ENCODE results near the gene NPC2.

NPC2 gene

GRCh38 chr14:74491956-74492775 lies 939 bp downstream of the NPC2 start:
- no peak for TF ChIP-seq TSHZ2 (CRISPR knock-in tag; IDR thresholded peaks at IDR 0.05)
- no peak for TF ChIP-seq ARNTL (CRISPR knock-in tag; IDR thresholded peaks at IDR 0.05; ENCODE audit: borderline replicate concordance, low read depth)
- TF ChIP-seq ZFP3 (CRISPR knock-in tag; IDR thresholded peaks at IDR 0.05), result no peak
- no peak for TF ChIP-seq ESRRG (CRISPR knock-in tag; IDR thresholded peaks at IDR 0.05)
- no peak for TF ChIP-seq BACH2 (CRISPR knock-in tag; IDR thresholded peaks at IDR 0.05; ENCODE audit: borderline replicate concordance)
- TF ChIP-seq ISL1 (CRISPR knock-in tag; IDR thresholded peaks at IDR 0.05), result no peak
- TF ChIP-seq GLIS3 (CRISPR knock-in tag; IDR thresholded peaks at IDR 0.05), result no peak
- no peak for TF ChIP-seq CSDC2 (CRISPR knock-in tag; IDR thresholded peaks at IDR 0.05)
- peak; percentile 12; the same call in 2 of the 3 replicates for ATAC-seq

- TF ChIP-seq BACH2 (CRISPR knock-in tag; IDR thresholded peaks at IDR 0.05; ENCODE audit: borderline replicate concordance) (no peak), TOX (CRISPR knock-in tag; IDR thresholded peaks at IDR 0.05; ENCODE audit: borderline replicate concordance) (no peak), ZC3H10 (CRISPR knock-in tag; IDR thresholded peaks at IDR 0.05) (no peak), ISL1 (CRISPR knock-in tag; IDR thresholded peaks at IDR 0.05) (no peak), ESRRG (CRISPR knock-in tag; IDR thresholded peaks at IDR 0.05) (no peak), TSHZ2 (CRISPR knock-in tag; IDR thresholded peaks at IDR 0.05) (no peak), GLIS3 (CRISPR knock-in tag; IDR thresholded peaks at IDR 0.05) (no peak), TCF4 (CRISPR knock-in tag; IDR thresholded peaks at IDR 0.05; ENCODE audit: borderline replicate concordance) (no peak), ARNTL (CRISPR knock-in tag; IDR thresholded peaks at IDR 0.05; ENCODE audit: borderline replicate concordance, low read depth) (no peak), ZFP3 (CRISPR knock-in tag; IDR thresholded peaks at IDR 0.05) (no peak), OSR1 (CRISPR knock-in tag; IDR thresholded peaks at IDR 0.05) (no peak), ZNF565 (CRISPR knock-in tag; conservative IDR thresholded peaks at IDR 0.05; ENCODE audit: low read depth) (no peak), ZNF8 (CRISPR knock-in tag; IDR thresholded peaks at IDR 0.05) (no peak), SNAI2 (CRISPR knock-in tag; IDR thresholded peaks at IDR 0.05) (no peak)
- ATAC-seq, result no peak
Measured at GRCh38 chr14:74490486-74490885, 2.6 kb downstream of the NPC2 start.

DNA sequence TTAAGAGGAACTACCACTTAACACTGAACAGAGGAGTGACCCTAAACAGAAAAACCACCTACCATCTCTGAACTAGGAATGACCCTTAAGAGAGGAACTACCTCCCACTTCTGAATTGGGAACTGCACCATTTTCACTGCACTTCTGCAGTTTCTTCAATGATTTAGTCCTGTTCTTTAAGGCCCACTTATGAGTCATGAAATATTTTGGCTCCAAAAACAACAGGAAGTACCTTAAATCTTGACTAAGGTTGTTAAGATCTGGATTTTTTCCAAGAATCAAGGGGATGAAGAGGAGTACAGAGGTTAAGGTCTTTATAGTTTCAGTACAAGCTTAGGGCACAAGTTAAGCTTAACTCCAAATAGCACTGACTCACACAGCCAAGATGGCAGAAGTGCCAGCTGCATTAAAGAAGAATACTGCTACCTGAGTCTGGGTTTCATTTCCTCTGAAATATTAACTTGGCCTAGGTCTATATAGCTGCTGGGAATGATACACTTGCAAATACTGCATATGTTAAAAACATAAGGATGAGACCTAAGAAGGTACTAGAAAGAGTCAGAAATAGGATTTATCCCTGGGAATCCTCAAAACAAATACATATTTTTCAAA lies 4.2 kb downstream of the NPC2 start:
- ATAC-seq, result no peak; the same call in 2 of the 3 replicates
- TF ChIP-seq OSR1 (CRISPR knock-in tag; IDR thresholded peaks at IDR 0.05) (no peak), ISL1 (CRISPR knock-in tag; IDR thresholded peaks at IDR 0.05) (peak; percentile 54), ZFP3 (CRISPR knock-in tag; IDR thresholded peaks at IDR 0.05) (no peak)

DNA sequence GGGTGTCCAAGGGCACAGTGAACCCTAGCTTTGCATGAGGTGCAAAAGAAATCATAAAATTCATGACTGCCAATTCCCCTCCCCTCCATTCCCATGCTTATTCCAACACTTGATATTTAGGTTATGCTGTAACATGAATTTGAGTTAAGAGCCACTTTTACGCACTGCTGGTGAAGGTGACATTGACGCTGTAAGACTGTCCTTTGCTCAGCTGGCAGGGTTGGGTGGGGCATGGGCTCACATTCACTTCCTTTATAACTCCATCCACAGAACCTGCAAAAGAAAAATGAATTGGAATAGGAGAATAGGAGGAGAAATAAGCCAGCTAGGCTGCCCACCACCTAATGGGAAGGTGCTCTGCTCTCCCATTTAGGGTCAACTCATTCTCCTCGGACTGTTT lies 6.9 kb downstream of the NPC2 start:
- no peak for ATAC-seq
- no peak for TF ChIP-seq ZNF565 (CRISPR knock-in tag; conservative IDR thresholded peaks at IDR 0.05; ENCODE audit: low read depth)
- no peak for TF ChIP-seq TCF4 (CRISPR knock-in tag; IDR thresholded peaks at IDR 0.05; ENCODE audit: borderline replicate concordance)
- no peak for TF ChIP-seq ISL1 (CRISPR knock-in tag; IDR thresholded peaks at IDR 0.05)
- TF ChIP-seq ZC3H10 (CRISPR knock-in tag; IDR thresholded peaks at IDR 0.05), result no peak
- TF ChIP-seq ZNF8 (CRISPR knock-in tag; IDR thresholded peaks at IDR 0.05), result no peak
- TF ChIP-seq PATZ1 (CRISPR knock-in tag; IDR thresholded peaks at IDR 0.05; ENCODE audit: borderline replicate concordance), result no peak
- no peak for TF ChIP-seq OSR1 (CRISPR knock-in tag; IDR thresholded peaks at IDR 0.05)
- TF ChIP-seq GLIS3 (CRISPR knock-in tag; IDR thresholded peaks at IDR 0.05), result no peak
- TF ChIP-seq TSHZ2 (CRISPR knock-in tag; IDR thresholded peaks at IDR 0.05), result no peak
- TF ChIP-seq ZNF70 (CRISPR knock-in tag; IDR thresholded peaks at IDR 0.05), result no peak
- TF ChIP-seq, protein P1, sequence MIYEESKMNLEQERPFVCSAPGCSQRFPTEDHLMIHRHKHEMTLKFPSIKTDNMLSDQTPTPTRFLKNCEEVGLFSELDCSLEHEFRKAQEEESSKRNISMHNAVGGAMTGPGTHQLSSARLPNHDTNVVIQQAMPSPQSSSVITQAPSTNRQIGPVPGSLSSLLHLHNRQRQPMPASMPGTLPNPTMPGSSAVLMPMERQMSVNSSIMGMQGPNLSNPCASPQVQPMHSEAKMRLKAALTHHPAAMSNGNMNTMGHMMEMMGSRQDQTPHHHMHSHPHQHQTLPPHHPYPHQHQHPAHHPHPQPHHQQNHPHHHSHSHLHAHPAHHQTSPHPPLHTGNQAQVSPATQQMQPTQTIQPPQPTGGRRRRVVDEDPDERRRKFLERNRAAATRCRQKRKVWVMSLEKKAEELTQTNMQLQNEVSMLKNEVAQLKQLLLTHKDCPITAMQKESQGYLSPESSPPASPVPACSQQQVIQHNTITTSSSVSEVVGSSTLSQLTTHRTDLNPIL (CRISPR knock-in tag; IDR thresholded peaks at IDR 0.05; ENCODE audit: low read depth), result no peak

Data from SK-N-SH treated with all-trans-retinoic acid at 6 μM for 48 hours (cell line).